K562 (cell line): ENCODE data around the gene SPEM1.
A peak's percentile ranks its signal among the peaks of the same experiment; 100 is the strongest.

Experiments
- GABPA ChIP-seq: fragments of 200-800 bp; sonication (Bioruptor generic); conservative IDR thresholded peaks from 2 replicates; pipeline ENCODE4 v1.6.1; 2016; ENCODE audit warnings: low read depth, missing genetic modification characterization, missing compliant biosample characterization
- HDAC2 ChIP-seq: fragments of 450-650 bp; IDR thresholded peaks from 2 replicates; pipeline ENCODE4 v1.6.1; 2016; ENCODE audit warnings: mild to moderate bottlenecking
- LCOR ChIP-seq: sonication (generic); formaldehyde crosslinking; IDR thresholded peaks from 2 replicates; pipeline ENCODE4 v1.8.0; 2022; ENCODE audit warnings: mild to moderate bottlenecking, missing genetic modification reagents
- MAZ ChIP-seq, 2 experiments: fragments of 450-650 bp in 1 of 2; sonication (generic) in 1 of 2; formaldehyde crosslinking; IDR thresholded peaks in 1 of 2; conservative IDR thresholded peaks in 1 of 2; 2 replicates each; pipeline versions ENCODE4 v1.4.0 to v1.5.0; 2020; ENCODE audit warnings: mild to moderate bottlenecking in 1 of 2, missing genetic modification reagents in 1 of 2
- NFIC ChIP-seq: fragments of 450-650 bp; IDR thresholded peaks from 2 replicates; pipeline ENCODE4 v1.6.1; 2017; ENCODE audit warnings: mild to moderate bottlenecking, inconsistent platforms
- TF ChIP-seq, protein P1 (sequence below), 3 experiments: IDR thresholded peaks in 2 of 3; conservative IDR thresholded peaks in 1 of 3; 2 replicates each; pipeline ENCODE4 v1.5.1; 2011 to 2012; ENCODE audit warnings: low read length in 3 of 3, mild to moderate bottlenecking in 3 of 3, control low read depth in 2 of 3, improper control_type of control experiment in 1 of 3, inconsistent platforms in 1 of 3, low read depth in 1 of 3, mixed read lengths in 1 of 3, moderate library complexity in 1 of 3; ENCODE audit not compliant: insufficient read depth in 2 of 3

DNA sequence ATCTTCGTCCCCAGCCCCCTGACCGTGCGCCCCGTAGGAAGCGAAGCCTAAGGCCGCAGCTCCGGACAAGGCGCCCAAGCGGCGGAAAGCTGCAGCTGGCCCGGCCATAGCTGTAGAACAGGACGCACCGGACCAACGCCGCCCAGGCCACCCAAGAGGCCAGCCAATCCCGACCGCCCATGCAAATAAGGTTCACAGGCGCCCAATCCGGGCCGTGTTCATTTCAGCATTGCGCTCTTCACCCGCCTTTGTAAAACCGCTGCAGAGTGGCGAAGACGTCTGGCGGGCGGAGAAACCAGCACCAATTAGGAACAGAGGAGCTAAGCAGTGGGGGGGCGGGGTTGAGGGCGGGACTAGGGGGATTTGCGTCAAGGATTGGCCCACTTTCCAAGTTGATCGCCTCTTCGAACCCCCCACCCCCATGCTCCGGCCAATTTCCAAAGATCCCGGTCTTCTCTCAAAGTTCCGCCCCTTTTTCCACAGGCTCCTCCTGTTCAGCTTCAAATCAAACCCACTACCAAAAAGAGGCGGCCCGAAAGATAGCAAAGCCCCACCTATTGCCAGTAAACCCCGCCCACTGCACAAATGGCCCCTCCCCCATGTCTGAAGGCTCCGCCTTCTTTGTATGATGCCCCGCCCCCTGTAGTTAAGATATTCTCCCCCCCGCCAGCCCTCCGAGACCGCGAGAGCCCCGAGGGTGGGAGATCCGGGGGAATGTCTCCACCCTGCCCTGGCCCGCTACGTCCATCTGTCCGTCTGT lies 16.0 kb upstream of the SPEM1 start, which contains the start of gene TMEM256:
- TF ChIP-seq NFIC = no peak; the same call in 1 of the 2 replicates
- peak in 1 of 2 experiments; percentile 43; a peak in 3 of 4 replicates for TF ChIP-seq MAZ (CRISPR knock-in tag; conservative IDR thresholded peaks at IDR 0.05 in 1 of 2, IDR thresholded peaks at IDR 0.05 in 1 of 2)
- peak; percentile 51; the same call in 1 of the 2 replicates for TF ChIP-seq HDAC2
- TF ChIP-seq, protein P1, sequence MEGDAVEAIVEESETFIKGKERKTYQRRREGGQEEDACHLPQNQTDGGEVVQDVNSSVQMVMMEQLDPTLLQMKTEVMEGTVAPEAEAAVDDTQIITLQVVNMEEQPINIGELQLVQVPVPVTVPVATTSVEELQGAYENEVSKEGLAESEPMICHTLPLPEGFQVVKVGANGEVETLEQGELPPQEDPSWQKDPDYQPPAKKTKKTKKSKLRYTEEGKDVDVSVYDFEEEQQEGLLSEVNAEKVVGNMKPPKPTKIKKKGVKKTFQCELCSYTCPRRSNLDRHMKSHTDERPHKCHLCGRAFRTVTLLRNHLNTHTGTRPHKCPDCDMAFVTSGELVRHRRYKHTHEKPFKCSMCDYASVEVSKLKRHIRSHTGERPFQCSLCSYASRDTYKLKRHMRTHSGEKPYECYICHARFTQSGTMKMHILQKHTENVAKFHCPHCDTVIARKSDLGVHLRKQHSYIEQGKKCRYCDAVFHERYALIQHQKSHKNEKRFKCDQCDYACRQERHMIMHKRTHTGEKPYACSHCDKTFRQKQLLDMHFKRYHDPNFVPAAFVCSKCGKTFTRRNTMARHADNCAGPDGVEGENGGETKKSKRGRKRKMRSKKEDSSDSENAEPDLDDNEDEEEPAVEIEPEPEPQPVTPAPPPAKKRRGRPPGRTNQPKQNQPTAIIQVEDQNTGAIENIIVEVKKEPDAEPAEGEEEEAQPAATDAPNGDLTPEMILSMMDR (IDR thresholded peaks at IDR 0.05 in 2 of 3, conservative IDR thresholded peaks at IDR 0.05 in 1 of 3; ENCODE audit: insufficient read depth in 2 of 3, low read depth in 1 of 3, low read length in 3 of 3) = no peak
- TF ChIP-seq GABPA (tag) = peak; percentile 29; the same call in 1 of the 2 replicates
- 0 out of 2 replicates have a peak, but pooled peaks have one; percentile 27 for TF ChIP-seq LCOR (CRISPR knock-in tag)
